ENCODE measurements around the gene DNAH9. TPM values are rescaled to one million over a fixed set of nuclear protein-coding genes. Genes with fewer than 3 reads are reported as not detected.

DNAH9 gene
- total RNA-seq, 5 donors from 2014 or later (not counting 1 experiment from before 2014, with no cell fraction given), result not detected

DNA sequence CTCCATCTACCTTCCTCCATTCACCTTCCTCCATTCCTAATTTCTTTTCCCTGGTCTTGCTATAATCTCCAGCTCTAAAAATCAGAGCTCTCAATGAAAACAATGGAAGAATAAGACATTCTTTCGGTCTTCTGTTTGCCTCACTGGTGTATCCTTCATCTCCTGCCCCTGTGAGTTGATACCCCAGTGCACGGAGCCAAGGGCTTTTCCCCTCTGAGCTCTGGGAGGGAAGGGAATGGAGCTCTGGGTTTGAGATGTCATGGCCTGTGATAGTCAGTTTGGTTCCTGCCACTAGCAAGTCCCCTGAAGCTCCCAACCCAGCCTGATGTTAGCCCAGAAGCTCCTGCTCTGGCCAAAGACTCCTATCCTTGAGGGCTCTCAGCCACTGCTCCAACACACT is 36.6 kb upstream of the DNAH9 start:
- H3K27me3 ChIP-seq (replicated peaks in 1 of 2; ENCODE audit: control insufficient read depth in 2 of 2, extremely low read depth in 1 of 2, insufficient read depth in 2 of 2, low read length in 1 of 2), result peaks cover 0 to 5% of the 10 kb centered on the region in 2 experiments
- POLR2A ChIA-PET, result no interaction called here
- no CpG with 5 or more reads among the region's 2 CpGs for WGBS (ENCODE audit: insufficient coverage)
- H3K9me3 Mint-ChIP-seq, result peaks cover 0 to 8% (median 0%) of the 10 kb centered on the region in 3 donors
- H3K27me3 Mint-ChIP-seq, result no peaks in the 10 kb centered on the region
- no peak overlapping the region for H3K4me3 ChIP-seq (ENCODE audit: control insufficient read depth in 1 of 2, extremely low read depth in 1 of 2, low read length in 1 of 2)
- no peak overlapping the region for H3K27ac Mint-ChIP-seq
- DNase-seq (no peak), ATAC-seq (replicated peaks in 1 of 4) (no peak)
- no peaks in the 10 kb centered on the region for H3K4me1 ChIP-seq (ENCODE audit: control insufficient read depth in 1 of 2, extremely low read depth in 1 of 2, insufficient read depth in 2 of 2, low read length in 2 of 2)
- H3K4me3 Mint-ChIP-seq, result no peak overlapping the region
- CTCF ChIA-PET, result no interaction called here
- H3K36me3 ChIP-seq (ENCODE audit: control insufficient read depth in 2 of 2, extremely low read depth in 1 of 2, insufficient read depth in 1 of 2, low read length in 1 of 2), result no peaks in the 10 kb centered on the region
- no peaks in the 10 kb centered on the region for H3K4me1 Mint-ChIP-seq
- H3K9me3 ChIP-seq, result no peaks in the 10 kb centered on the region
- H3K36me3 Mint-ChIP-seq, result no peaks in the 10 kb centered on the region
- no peak overlapping the region for H3K27ac ChIP-seq (ENCODE audit: low read length)

DNA sequence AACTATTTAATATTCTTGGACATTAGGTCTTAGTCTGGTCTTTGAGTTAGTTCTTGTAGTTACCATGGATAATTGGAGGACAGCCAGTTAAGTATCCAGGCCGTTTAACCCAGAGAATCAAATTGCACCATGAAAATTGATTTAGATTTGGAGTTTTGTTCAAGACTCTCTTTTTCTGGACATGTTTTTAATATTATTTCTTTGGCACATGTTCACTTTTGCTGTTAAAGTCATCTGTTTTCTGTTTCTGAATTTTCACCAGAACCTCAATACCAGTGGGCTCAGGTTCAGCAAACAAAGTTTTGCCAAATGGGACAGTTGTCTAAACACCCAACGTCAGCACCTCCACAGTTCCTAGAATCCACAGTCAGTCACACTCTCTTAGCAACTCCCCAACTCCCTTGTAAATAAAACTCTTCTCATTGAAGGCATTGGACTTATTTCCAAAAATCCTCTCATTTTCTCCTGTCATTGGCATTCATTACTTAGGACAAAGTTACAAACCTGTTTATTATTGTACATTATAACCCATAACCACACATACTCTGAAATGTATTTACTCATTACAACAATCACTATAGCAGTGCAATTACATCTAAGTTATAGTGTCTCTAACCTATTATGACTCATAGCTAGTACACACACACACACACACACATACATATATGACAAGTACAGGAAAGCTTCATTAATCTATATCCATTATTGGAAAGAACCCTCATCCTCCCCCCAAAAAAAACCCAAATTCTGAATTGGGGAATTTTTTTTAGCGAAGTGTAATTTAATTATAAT is 33.5 kb upstream of the DNAH9 start:
- no peaks in the 10 kb centered on the region for H3K4me1 ChIP-seq (ENCODE audit: control insufficient read depth in 1 of 2, extremely low read depth in 1 of 2, insufficient read depth in 2 of 2, low read length in 2 of 2)
- ATAC-seq (replicated peaks in 1 of 4) (no peak), DNase-seq (no peak)
- 60% methylated on average over 1 of the region's 3 CpGs for WGBS (ENCODE audit: insufficient coverage)
- H3K27me3 Mint-ChIP-seq, result no peaks in the 10 kb centered on the region
- CTCF ChIA-PET, result no interaction called here
- no peak overlapping the region for H3K27ac ChIP-seq (ENCODE audit: low read length)
- no peak overlapping the region for H3K27ac Mint-ChIP-seq
- H3K4me3 Mint-ChIP-seq, result no peak overlapping the region
- no peaks in the 10 kb centered on the region for H3K9me3 ChIP-seq
- H3K27me3 ChIP-seq (replicated peaks in 1 of 2; ENCODE audit: control insufficient read depth in 2 of 2, extremely low read depth in 1 of 2, insufficient read depth in 2 of 2, low read length in 1 of 2), result no peaks in the 10 kb centered on the region
- no peak overlapping the region for H3K4me3 ChIP-seq (ENCODE audit: control insufficient read depth in 1 of 2, extremely low read depth in 1 of 2, low read length in 1 of 2)
- no peaks in the 10 kb centered on the region for H3K4me1 Mint-ChIP-seq
- H3K36me3 Mint-ChIP-seq, result no peaks in the 10 kb centered on the region
- no peaks in the 10 kb centered on the region for H3K36me3 ChIP-seq (ENCODE audit: control insufficient read depth in 2 of 2, extremely low read depth in 1 of 2, insufficient read depth in 1 of 2, low read length in 1 of 2)
- POLR2A ChIA-PET, result no interaction called here
- peaks cover 0 to 18% (median 5%) of the 10 kb centered on the region in 3 donors for H3K9me3 Mint-ChIP-seq

DNA sequence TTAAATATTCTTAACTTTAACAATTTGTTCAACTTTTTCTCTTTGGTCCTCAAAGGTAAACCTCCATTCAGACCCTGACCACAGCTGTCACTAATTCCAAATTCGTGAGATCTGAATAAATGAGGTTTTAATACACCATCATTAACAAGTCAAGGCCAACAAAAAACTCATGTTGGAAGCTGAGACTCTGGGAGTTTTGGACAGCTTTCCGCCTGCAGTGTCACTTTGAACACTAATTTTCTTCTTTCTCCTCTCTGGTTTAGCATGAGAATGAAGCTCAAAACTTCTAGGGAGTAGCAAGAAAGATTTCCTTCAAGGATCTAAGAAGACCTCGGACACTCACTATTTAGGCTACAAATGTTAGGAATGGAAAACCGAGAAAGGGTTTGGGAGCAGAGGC is 32.7 kb upstream of the DNAH9 start:
- WGBS (ENCODE audit: insufficient coverage), result 67% methylated on average over 1 of the region's 4 CpGs
- Histone ChIP-seq H3K27me3 (replicated peaks in 1 of 2; ENCODE audit: control insufficient read depth in 2 of 2, extremely low read depth in 1 of 2, insufficient read depth in 2 of 2, low read length in 1 of 2) (no peaks in the 10 kb centered on the region), H3K27ac (ENCODE audit: low read length) (no peak overlapping the region), H3K4me1 (ENCODE audit: control insufficient read depth in 1 of 2, extremely low read depth in 1 of 2, insufficient read depth in 2 of 2, low read length in 2 of 2) (no peaks in the 10 kb centered on the region), H3K4me3 (ENCODE audit: control insufficient read depth in 1 of 2, extremely low read depth in 1 of 2, low read length in 1 of 2) (no peak overlapping the region), H3K36me3 (ENCODE audit: control insufficient read depth in 2 of 2, extremely low read depth in 1 of 2, insufficient read depth in 1 of 2, low read length in 1 of 2) (no peaks in the 10 kb centered on the region), H3K9me3 (no peaks in the 10 kb centered on the region)
- ATAC-seq (replicated peaks in 1 of 4), result no peak
- Mint-ChIP-seq H3K4me3 (no peak overlapping the region), H3K27ac (no peak overlapping the region), H3K27me3 (no peaks in the 10 kb centered on the region), H3K4me1 (no peaks in the 10 kb centered on the region), H3K36me3 (no peaks in the 10 kb centered on the region), H3K9me3 (peaks cover 0 to 18% (median 7%) of the 10 kb centered on the region in 3 donors)
- no peak for DNase-seq
- ChIA-PET CTCF (interaction anchor here in 1 of 2 donors (0.6 kb wide), 1 partner anchor 370 kb away, joined by 3 read pairs; no protein-coding TSS in a partner anchor), POLR2A (no interaction called here)

DNA sequence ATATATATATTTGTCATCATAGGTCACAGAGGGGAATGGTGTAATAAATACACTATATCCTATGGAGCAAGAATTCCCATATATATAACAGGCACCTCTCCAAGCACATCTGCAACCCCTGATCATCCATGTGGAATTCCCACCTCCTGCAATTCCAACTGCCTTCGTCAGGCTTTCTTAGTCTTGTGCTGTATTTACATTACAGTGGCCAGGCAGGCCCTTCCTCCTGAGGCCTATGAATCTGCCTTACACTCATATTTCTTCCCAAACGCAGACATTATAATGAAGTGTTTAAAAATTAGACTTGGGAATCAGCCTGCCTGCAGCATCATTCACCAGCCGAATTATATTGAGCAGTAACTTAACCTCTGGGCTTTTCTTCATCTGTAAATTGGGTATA is 19.3 kb upstream of the DNAH9 start:
- DNase-seq, result no peak
- H3K9me3 ChIP-seq, result no peaks in the 10 kb centered on the region
- WGBS (ENCODE audit: insufficient coverage), result no CpG with 5 or more reads among the region's 3 CpGs
- no peaks in the 10 kb centered on the region for H3K27me3 ChIP-seq (replicated peaks in 1 of 2; ENCODE audit: control insufficient read depth in 2 of 2, extremely low read depth in 1 of 2, insufficient read depth in 2 of 2, low read length in 1 of 2)
- H3K36me3 ChIP-seq (ENCODE audit: control insufficient read depth in 2 of 2, extremely low read depth in 1 of 2, insufficient read depth in 1 of 2, low read length in 1 of 2), result no peaks in the 10 kb centered on the region
- Mint-ChIP-seq H3K4me3 (no peak overlapping the region), H3K9me3 (peaks cover 4 to 9% (median 5%) of the 10 kb centered on the region in 3 donors), H3K36me3 (no peaks in the 10 kb centered on the region), H3K27ac (no peak overlapping the region), H3K4me1 (no peaks in the 10 kb centered on the region), H3K27me3 (no peaks in the 10 kb centered on the region)
- ChIA-PET POLR2A (no interaction called here), CTCF (no interaction called here)
- no peak overlapping the region for H3K27ac ChIP-seq (ENCODE audit: low read length)
- no peaks in the 10 kb centered on the region for H3K4me1 ChIP-seq (ENCODE audit: control insufficient read depth in 1 of 2, extremely low read depth in 1 of 2, insufficient read depth in 2 of 2, low read length in 2 of 2)
- no peak for ATAC-seq (replicated peaks in 1 of 4)
- H3K4me3 ChIP-seq (ENCODE audit: control insufficient read depth in 1 of 2, extremely low read depth in 1 of 2, low read length in 1 of 2), result no peak overlapping the region

DNA sequence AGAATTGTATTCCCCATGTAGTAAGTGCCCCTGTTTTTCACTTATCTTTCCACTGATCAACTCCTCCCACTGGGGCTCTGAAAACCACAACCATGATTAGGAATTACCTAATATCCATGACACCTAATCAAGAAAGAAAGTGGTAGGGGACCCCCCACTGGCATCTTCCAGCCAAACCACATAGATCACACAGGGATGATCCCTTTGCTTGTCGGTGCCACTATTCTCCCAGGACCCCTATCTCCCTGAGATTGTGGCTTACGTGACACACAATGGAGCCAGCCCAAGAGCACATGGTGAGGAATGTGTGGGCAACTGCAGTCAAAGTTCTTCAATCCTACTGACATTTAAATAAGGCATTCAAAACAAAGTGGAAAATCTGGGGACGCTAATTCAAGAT is 17.6 kb upstream of the DNAH9 start:
- H3K27ac ChIP-seq (ENCODE audit: low read length), result no peak overlapping the region
- Mint-ChIP-seq H3K4me1 (no peaks in the 10 kb centered on the region), H3K27me3 (no peaks in the 10 kb centered on the region), H3K27ac (no peak overlapping the region), H3K9me3 (peaks cover 0 to 15% (median 8%) of the 10 kb centered on the region in 3 donors), H3K36me3 (no peaks in the 10 kb centered on the region), H3K4me3 (no peak overlapping the region)
- CTCF ChIA-PET, result no interaction called here
- POLR2A ChIA-PET, result no interaction called here
- DNase-seq, result no peak
- H3K27me3 ChIP-seq (replicated peaks in 1 of 2; ENCODE audit: control insufficient read depth in 2 of 2, extremely low read depth in 1 of 2, insufficient read depth in 2 of 2, low read length in 1 of 2), result no peaks in the 10 kb centered on the region
- H3K4me1 ChIP-seq (ENCODE audit: control insufficient read depth in 1 of 2, extremely low read depth in 1 of 2, insufficient read depth in 2 of 2, low read length in 2 of 2), result no peaks in the 10 kb centered on the region
- no peaks in the 10 kb centered on the region for H3K36me3 ChIP-seq (ENCODE audit: control insufficient read depth in 2 of 2, extremely low read depth in 1 of 2, insufficient read depth in 1 of 2, low read length in 1 of 2)
- no peak for ATAC-seq (replicated peaks in 1 of 4)
- WGBS (ENCODE audit: insufficient coverage), result 90% methylated on average over 2 of the region's 3 CpGs
- no peaks in the 10 kb centered on the region for H3K9me3 ChIP-seq
- no peak overlapping the region for H3K4me3 ChIP-seq (ENCODE audit: control insufficient read depth in 1 of 2, extremely low read depth in 1 of 2, low read length in 1 of 2)

DNA sequence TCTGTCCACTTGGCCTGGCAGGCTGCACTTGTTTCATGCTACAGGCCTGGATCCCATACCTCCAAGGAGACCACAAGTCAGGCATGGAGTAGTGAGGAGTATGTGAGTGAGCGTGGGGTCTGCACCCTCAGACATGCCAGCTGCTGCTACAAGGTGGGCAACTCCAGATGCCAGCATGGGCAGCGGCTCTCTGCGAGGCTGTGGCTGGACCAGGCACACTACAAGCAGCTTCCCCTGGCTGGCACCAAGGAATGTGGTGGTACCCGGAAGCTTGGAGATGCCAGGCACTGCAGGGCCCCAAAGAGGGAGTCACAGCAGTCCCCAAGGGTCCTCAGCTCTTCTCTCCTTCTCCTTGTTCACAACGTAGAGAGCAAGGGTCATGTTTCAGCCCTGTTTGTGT is 16.1 kb upstream of the DNAH9 start:
- H3K36me3 ChIP-seq (ENCODE audit: control insufficient read depth in 2 of 2, extremely low read depth in 1 of 2, insufficient read depth in 1 of 2, low read length in 1 of 2), result no peaks in the 10 kb centered on the region
- ATAC-seq (replicated peaks in 1 of 4) (no peak), DNase-seq (no peak)
- H3K9me3 ChIP-seq, result no peaks in the 10 kb centered on the region
- H3K36me3 Mint-ChIP-seq, result no peaks in the 10 kb centered on the region
- peaks cover 0 to 19% (median 12%) of the 10 kb centered on the region in 3 donors for H3K9me3 Mint-ChIP-seq
- H3K4me3 Mint-ChIP-seq, result no peak overlapping the region
- H3K27me3 ChIP-seq (replicated peaks in 1 of 2; ENCODE audit: control insufficient read depth in 2 of 2, extremely low read depth in 1 of 2, insufficient read depth in 2 of 2, low read length in 1 of 2), result no peaks in the 10 kb centered on the region
- no peak overlapping the region for H3K27ac Mint-ChIP-seq
- no peak overlapping the region for H3K27ac ChIP-seq (ENCODE audit: low read length)
- POLR2A ChIA-PET, result no interaction called here
- no peaks in the 10 kb centered on the region for H3K27me3 Mint-ChIP-seq
- 70% methylated on average over 3 of the region's 5 CpGs for WGBS (ENCODE audit: insufficient coverage)
- no peaks in the 10 kb centered on the region for H3K4me1 ChIP-seq (ENCODE audit: control insufficient read depth in 1 of 2, extremely low read depth in 1 of 2, insufficient read depth in 2 of 2, low read length in 2 of 2)
- H3K4me3 ChIP-seq (ENCODE audit: control insufficient read depth in 1 of 2, extremely low read depth in 1 of 2, low read length in 1 of 2), result no peak overlapping the region
- CTCF ChIA-PET, result no interaction called here
- H3K4me1 Mint-ChIP-seq, result no peaks in the 10 kb centered on the region
